Esophagus (tissue), 2 donors: ENCODE data around the gene INPP5J. TPM values are rescaled to one million over a fixed set of nuclear protein-coding genes. Genes with fewer than 3 reads are reported as not detected.
A peak's percentile ranks its signal among the peaks of the same experiment; 100 is the strongest.

Experiments used
- H3K27ac ChIP-seq, 2 donors: one replicate each; pipeline ENCODE4 v1.5.1; 2013; ENCODE audit warnings: low read depth in 2 of 2, mild to moderate bottlenecking in 2 of 2, inconsistent platforms in 1 of 2, low read length in 1 of 2, moderate library complexity in 1 of 2
- H3K27me3 ChIP-seq, 2 donors: one replicate each; pipeline ENCODE4 v1.6.1; 2013; ENCODE audit warnings: low read length in 2 of 2, control low read depth in 1 of 2, mild to moderate bottlenecking in 1 of 2; ENCODE audit not compliant: insufficient read depth in 2 of 2, control insufficient read depth in 1 of 2
- H3K36me3 ChIP-seq, 2 donors: one replicate each; pipeline ENCODE4 v1.6.1; 2013; ENCODE audit warnings: low read length in 1 of 2; ENCODE audit not compliant: control insufficient read depth in 2 of 2, insufficient read depth in 2 of 2
- H3K4me1 ChIP-seq, 2 donors: one replicate each; pipeline ENCODE4 v1.6.1; 2013; ENCODE audit warnings: low read length in 1 of 2; ENCODE audit not compliant: control insufficient read depth in 2 of 2, insufficient read depth in 2 of 2
- H3K4me3 ChIP-seq, 2 donors: one replicate each; pipeline ENCODE4 v1.5.1; 2013; ENCODE audit warnings: low read length in 2 of 2, mild to moderate bottlenecking in 2 of 2, low read depth in 1 of 2, moderate library complexity in 1 of 2
- H3K9me3 ChIP-seq, 2 donors: one replicate each; pipeline ENCODE4 v1.6.1; 2013; ENCODE audit warnings: mild to moderate bottlenecking in 2 of 2, low read depth in 1 of 2, low read length in 1 of 2, moderate library complexity in 1 of 2; ENCODE audit not compliant: control insufficient read depth in 2 of 2, insufficient read depth in 1 of 2
- WGBS, 2 donors: extraction: QIAGEN DNeasy Blood & Tissue Kit; methylation state at CpG; one replicate each; pipeline ENCODE4 v1.1.7; 2013; 5-methylcytosine and 5-hydroxymethylcytosine counted together
- polyA plus RNA-seq, 2 donors: library from polyadenylated mRNA; stranded (reverse); fragments of 200-250 nt; gene quantifications; one replicate each; pipeline ENCODE4 v1.2.3, GENCODE V29; 2013
- donor health status: healthy with polysubstance abuse.
- donor health status: Bipolar disorder and iron deficiency.

The INPP5J gene
- polyA plus RNA-seq, 2 donors: 1.6 to 3.3 TPM

- no peaks in the 10 kb centered on the region for H3K27me3 ChIP-seq
- no peaks in the 10 kb centered on the region for H3K4me1 ChIP-seq
- peak overlapping the region in 1 of 2 donors; percentile 64 for H3K27ac ChIP-seq
- 70 to 73% methylated on average over 5 of the region's 5 CpGs for WGBS, 2 donors
- H3K9me3 ChIP-seq: no peaks in the 10 kb centered on the region
- H3K36me3 ChIP-seq: no peaks in the 10 kb centered on the region
- no peak overlapping the region for H3K4me3 ChIP-seq
Measured at GRCh38 chr22:31173386-31174145, 50.8 kb downstream of the INPP5J start.

- 76 to 85% methylated on average over 1 of the region's 1 CpG for WGBS, 2 donors
- Histone ChIP-seq H3K4me1 (peaks cover 4 to 9% of the 10 kb centered on the region in 2 donors), H3K9me3 (no peaks in the 10 kb centered on the region), H3K27me3 (no peaks in the 10 kb centered on the region), H3K4me3 (no peak overlapping the region), H3K27ac (peak overlapping the region; percentile 54 to 70), H3K36me3 (no peaks in the 10 kb centered on the region)
Measured at GRCh38 chr22:31176923-31177322, 54.2 kb downstream of the INPP5J start.

- no peak overlapping the region for H3K4me3 ChIP-seq
- peaks cover 4 to 9% of the 10 kb centered on the region in 2 donors for H3K4me1 ChIP-seq
- H3K36me3 ChIP-seq: no peaks in the 10 kb centered on the region
- no peaks in the 10 kb centered on the region for H3K9me3 ChIP-seq
- H3K27ac ChIP-seq: peak overlapping the region; percentile 54 to 70
- H3K27me3 ChIP-seq: no peaks in the 10 kb centered on the region
- 74 to 80% methylated on average over 6 of the region's 6 CpGs for WGBS, 2 donors
Measured at GRCh38 chr22:31177420-31178162, 54.8 kb downstream of the INPP5J start.

- WGBS, 2 donors: 96 to 100% methylated on average over 2 of the region's 2 CpGs
- H3K4me3 ChIP-seq: no peak overlapping the region
- no peaks in the 10 kb centered on the region for H3K9me3 ChIP-seq
- peak overlapping the region; percentile 29 to 57 for H3K27ac ChIP-seq
- H3K36me3 ChIP-seq: no peaks in the 10 kb centered on the region
- H3K4me1 ChIP-seq: peaks cover 4 to 9% of the 10 kb centered on the region in 2 donors
- no peaks in the 10 kb centered on the region for H3K27me3 ChIP-seq
Measured at GRCh38 chr22:31178859-31179258, 56.1 kb downstream of the INPP5J start.

- WGBS, 2 donors: 14 to 31% methylated on average over 1 of the region's 1 CpG
- H3K27ac ChIP-seq: peak overlapping the region; percentile 45 to 64
Measured at GRCh38 chr22:31179345-31179744, 56.6 kb downstream of the INPP5J start.

GRCh38 chr22:31184015-31184414, 61.2 kb downstream of the INPP5J start:
- H3K36me3 ChIP-seq: peaks cover 4 to 7% of the 10 kb centered on the region in 2 donors
- peaks cover 4 to 8% of the 10 kb centered on the region in 2 donors for H3K4me1 ChIP-seq
- no peak overlapping the region for H3K4me3 ChIP-seq
- no peaks in the 10 kb centered on the region for H3K27me3 ChIP-seq
- no peak overlapping the region for H3K27ac ChIP-seq
- 94 to 99% methylated on average over 30 of the region's 30 CpGs for WGBS, 2 donors
- H3K9me3 ChIP-seq: no peaks in the 10 kb centered on the region

More at GRCh38 chr22:31179345-31179744, 56.6 kb downstream of the INPP5J start:
- H3K9me3 ChIP-seq: no peaks in the 10 kb centered on the region
- H3K4me1 ChIP-seq: peaks cover 4 to 9% of the 10 kb centered on the region in 2 donors
- no peaks in the 10 kb centered on the region for H3K27me3 ChIP-seq
- no peaks in the 10 kb centered on the region for H3K36me3 ChIP-seq
- no peak overlapping the region for H3K4me3 ChIP-seq

Other genes with a start within 250 kb of the INPP5J start
- 10 to 100 TPM in 1 of 2 donors, 1 to 10 TPM in 1; 8.4 to 19.3 TPM for gene MORC2, start 154.2 kb upstream of the INPP5J start, polyA plus RNA-seq
- gene TUG1, start 153.7 kb upstream of the INPP5J start, polyA plus RNA-seq: 10 to 100 TPM; 24.7 to 25.6 TPM
- 100 to 1,000 TPM; 100 to 103 TPM for gene SMTN, start 41.6 kb upstream of the INPP5J start, polyA plus RNA-seq
- 100 to 1,000 TPM in 1 of 2 donors, 10 to 100 TPM in 1; 41.1 to 127 TPM for gene SELENOM, start 15.4 kb upstream of the INPP5J start, polyA plus RNA-seq
- 10 to 100 TPM in 1 of 2 donors, 1 to 10 TPM in 1; 5.3 to 13.1 TPM for gene PLA2G3, start 17.5 kb downstream of the INPP5J start, polyA plus RNA-seq
- gene RNF185, start 37.2 kb downstream of the INPP5J start, polyA plus RNA-seq: 10 to 100 TPM; 14.4 to 22.4 TPM
- 10 to 100 TPM; 43.5 to 57.4 TPM for gene LIMK2, start 89.3 kb downstream of the INPP5J start, polyA plus RNA-seq
- gene PIK3IP1, start 169.5 kb downstream of the INPP5J start, polyA plus RNA-seq: 10 to 100 TPM; 11.5 to 15.5 TPM
- gene PATZ1, start 223.4 kb downstream of the INPP5J start, polyA plus RNA-seq: 1 to 10 TPM; 5.2 to 6.0 TPM